Measurements from ENCODE around the gene TMED1. TPM values are rescaled to one million over a fixed set of nuclear protein-coding genes. Genes with fewer than 3 reads are reported as not detected.

The TMED1 gene
- total and polyA plus RNA-seq, 2 of the 13 experiments (the other 11 are each of a cell fraction or from before 2014, with no cell fraction given), result 48.3 to 51.8 TPM

GRCh38 chr19:10835754-10836478 is at the start of gene TMED1 (continued):
- TF ChIP-seq, protein P1, sequence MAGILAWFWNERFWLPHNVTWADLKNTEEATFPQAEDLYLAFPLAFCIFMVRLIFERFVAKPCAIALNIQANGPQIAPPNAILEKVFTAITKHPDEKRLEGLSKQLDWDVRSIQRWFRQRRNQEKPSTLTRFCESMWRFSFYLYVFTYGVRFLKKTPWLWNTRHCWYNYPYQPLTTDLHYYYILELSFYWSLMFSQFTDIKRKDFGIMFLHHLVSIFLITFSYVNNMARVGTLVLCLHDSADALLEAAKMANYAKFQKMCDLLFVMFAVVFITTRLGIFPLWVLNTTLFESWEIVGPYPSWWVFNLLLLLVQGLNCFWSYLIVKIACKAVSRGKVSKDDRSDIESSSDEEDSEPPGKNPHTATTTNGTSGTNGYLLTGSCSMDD (CRISPR knock-in tag; IDR thresholded peaks at IDR 0.05), result no peak
- TF ChIP-seq SNAPC5 (CRISPR knock-in tag; IDR thresholded peaks at IDR 0.05; ENCODE audit: borderline replicate concordance), result no peak
- TF ChIP-seq BORCS8-MEF2B (CRISPR knock-in tag; IDR thresholded peaks at IDR 0.05), result peak; percentile 21; the same call in 1 of the 2 replicates
- TF ChIP-seq MTF1 (CRISPR knock-in tag; IDR thresholded peaks at IDR 0.05), result no peak
- TF ChIP-seq ZFYVE20 (CRISPR knock-in tag; IDR thresholded peaks at IDR 0.05; ENCODE audit: borderline replicate concordance, low read depth), result no peak
- peak; percentile 64 for TF ChIP-seq UBTF (CRISPR knock-in tag; IDR thresholded peaks at IDR 0.05)
- no peak; the same call in 1 of the 2 replicates for TF ChIP-seq ZNF605 (CRISPR knock-in tag; IDR thresholded peaks at IDR 0.05)
- TF ChIP-seq, protein P2, sequence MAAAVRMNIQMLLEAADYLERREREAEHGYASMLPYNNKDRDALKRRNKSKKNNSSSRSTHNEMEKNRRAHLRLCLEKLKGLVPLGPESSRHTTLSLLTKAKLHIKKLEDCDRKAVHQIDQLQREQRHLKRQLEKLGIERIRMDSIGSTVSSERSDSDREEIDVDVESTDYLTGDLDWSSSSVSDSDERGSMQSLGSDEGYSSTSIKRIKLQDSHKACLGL (CRISPR knock-in tag; IDR thresholded peaks at IDR 0.05), result no peak; the same call in 1 of the 2 replicates
- no peak for TF ChIP-seq SKIL (CRISPR knock-in tag; IDR thresholded peaks at IDR 0.05; ENCODE audit: borderline replicate concordance)
- TF ChIP-seq, protein P3, sequence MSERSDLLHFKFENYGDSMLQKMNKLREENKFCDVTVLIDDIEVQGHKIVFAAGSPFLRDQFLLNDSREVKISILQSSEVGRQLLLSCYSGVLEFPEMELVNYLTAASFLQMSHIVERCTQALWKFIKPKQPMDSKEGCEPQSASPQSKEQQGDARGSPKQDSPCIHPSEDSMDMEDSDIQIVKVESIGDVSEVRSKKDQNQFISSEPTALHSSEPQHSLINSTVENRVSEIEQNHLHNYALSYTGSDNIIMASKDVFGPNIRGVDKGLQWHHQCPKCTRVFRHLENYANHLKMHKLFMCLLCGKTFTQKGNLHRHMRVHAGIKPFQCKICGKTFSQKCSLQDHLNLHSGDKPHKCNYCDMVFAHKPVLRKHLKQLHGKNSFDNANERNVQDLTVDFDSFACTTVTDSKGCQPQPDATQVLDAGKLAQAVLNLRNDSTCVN (CRISPR knock-in tag; IDR thresholded peaks at IDR 0.05; ENCODE audit: borderline replicate concordance), result 0 out of 2 replicates have a peak, but pooled peaks have one; percentile 61
- peak; percentile 47 for TF ChIP-seq FOSL2 (CRISPR knock-in tag; IDR thresholded peaks at IDR 0.05)
- TF ChIP-seq CBFB (CRISPR knock-in tag; IDR thresholded peaks at IDR 0.05), result no peak
- peak; percentile 88 for TF ChIP-seq ZNF543 (CRISPR knock-in tag; IDR thresholded peaks at IDR 0.05)
- TF ChIP-seq MAX (IDR thresholded peaks at IDR 0.05), result no peak; the same call in 1 of the 2 replicates
- TF ChIP-seq HNF4A (CRISPR knock-in tag; IDR thresholded peaks at IDR 0.05), result no peak
- TF ChIP-seq ZBTB7B (CRISPR knock-in tag; IDR thresholded peaks at IDR 0.05), result peak; percentile 42; the same call in 1 of the 2 replicates
- peak; percentile 17; the same call in 1 of the 2 replicates for TF ChIP-seq ZNF772 (CRISPR knock-in tag; IDR thresholded peaks at IDR 0.05)
- peak; percentile 47; the same call in 1 of the 2 replicates for TF ChIP-seq TFDP1 (CRISPR knock-in tag; IDR thresholded peaks at IDR 0.05; ENCODE audit: borderline replicate concordance)
- TF ChIP-seq ZNF367 (CRISPR knock-in tag; IDR thresholded peaks at IDR 0.05; ENCODE audit: borderline replicate concordance), result no peak
